ENCODE results near the gene KLHL13.
"Not testable (repeated sequence)": the region's sequence is repeated elsewhere in the genome, so short reads cannot be mapped to it uniquely, and the experiment has no call there.

Gene KLHL13

GRCh38 chrX:118066867-118067515 is 49.6 kb downstream of the KLHL13 start:
- DNase-seq = peak; percentile 49

GRCh38 chrX:118062817-118063615 is 53.6 kb downstream of the KLHL13 start:
- DNase-seq = no peak

GRCh38 chrX:118062048-118062789 is 54.4 kb downstream of the KLHL13 start:
- DNase-seq = no peak

- no peak for DNase-seq
Observed at GRCh38 chrX:118058924-118059323, 57.7 kb downstream of the KLHL13 start.

- DNase-seq = no peak
Observed at GRCh38 chrX:118056870-118057269, 59.7 kb downstream of the KLHL13 start.

- no peak for DNase-seq
Observed at GRCh38 chrX:118049713-118050112, 66.9 kb downstream of the KLHL13 start.

GRCh38 chrX:118047446-118048186 is 69.0 kb downstream of the KLHL13 start:
- DNase-seq = no peak

GRCh38 chrX:118039591-118039990 is 77.0 kb downstream of the KLHL13 start:
- no peak for DNase-seq

- DNase-seq = no peak
Observed at GRCh38 chrX:118038614-118039365, 77.8 kb downstream of the KLHL13 start.

- DNase-seq = no peak
Observed at GRCh38 chrX:118026631-118027030, 90.0 kb downstream of the KLHL13 start.

GRCh38 chrX:118025226-118025625 is 91.4 kb downstream of the KLHL13 start:
- no peak for DNase-seq

- no peak for DNase-seq
Observed at GRCh38 chrX:118024482-118024881, 92.1 kb downstream of the KLHL13 start.

- DNase-seq = no peak
Observed at GRCh38 chrX:118022753-118023152, 93.9 kb downstream of the KLHL13 start.

GRCh38 chrX:118016422-118016821 is 100.2 kb downstream of the KLHL13 start:
- no peak for DNase-seq

GRCh38 chrX:118002417-118002816 is 114.2 kb downstream of the KLHL13 start:
- DNase-seq = not testable (repeated sequence)

- no peak for DNase-seq
Observed at GRCh38 chrX:118000518-118000917, 116.1 kb downstream of the KLHL13 start.

- no peak for DNase-seq
Observed at GRCh38 chrX:117998171-117998570, 118.4 kb downstream of the KLHL13 start.

- DNase-seq = peak; percentile 48
Observed at GRCh38 chrX:117996918-117997480, 119.6 kb downstream of the KLHL13 start.

GRCh38 chrX:117996408-117996807 is 120.2 kb downstream of the KLHL13 start:
- DNase-seq = no peak

- DNase-seq = no peak
Observed at GRCh38 chrX:117995378-117995777, 121.2 kb downstream of the KLHL13 start.

- DNase-seq = no peak
Observed at GRCh38 chrX:117992192-117992723, 124.4 kb downstream of the KLHL13 start.

- no peak for DNase-seq
Observed at GRCh38 chrX:117990438-117990837, 126.2 kb downstream of the KLHL13 start.
